Activated naive CD4-positive, alpha-beta T cell treated with anti-CD3 and anti-CD28 coated beads for 36 hours (primary cell): Measurements from ENCODE around the gene MX2. TPM values are rescaled to one million over a fixed set of nuclear protein-coding genes. Genes with fewer than 3 reads are reported as not detected.
A peak's percentile ranks its signal among the peaks of the same experiment; 100 is the strongest.

Experiments used
- CTCF ChIA-PET: fragments of 350-600 bp; sonication (Branson Sonifier 250); formaldehyde crosslinking; loops from one replicate; lab custom pipeline; 2021; ENCODE audit warnings: antibody characterized with exemption; lab: Charles Lee
- DNase-seq: peaks from one replicate; pipeline ENCODE4 v3.0.0-alpha.2; 2020
- H3K27ac Mint-ChIP-seq: one replicate; pipeline ENCODE4 v1.8.0; 2021; ENCODE audit warnings: mild to moderate bottlenecking, mixed read lengths
- H3K27me3 Mint-ChIP-seq: one replicate; pipeline ENCODE4 v1.8.0; 2021; ENCODE audit warnings: low read depth, mixed read lengths
- H3K36me3 Mint-ChIP-seq: one replicate; pipeline ENCODE4 v1.8.0; 2021; ENCODE audit warnings: low read depth, mixed read lengths
- H3K4me1 Mint-ChIP-seq: one replicate; pipeline ENCODE4 v1.8.0; 2021; ENCODE audit warnings: low read depth, mixed read lengths
- H3K4me3 Mint-ChIP-seq: one replicate; pipeline ENCODE4 v1.8.0; 2021; ENCODE audit warnings: mild to moderate bottlenecking, moderate library complexity, mixed read lengths
- H3K9me3 Mint-ChIP-seq: one replicate; pipeline ENCODE4 v1.8.0; 2021; ENCODE audit warnings: mixed read lengths
- intact Hi-C: fragments of 100-400 bp; cut with micrococcal nuclease; formaldehyde crosslinking; loops from one replicate; pipeline ENCODE4 v1.15.1; 2023
- total RNA-seq, 2 experiments: library from RNA; stranded (reverse); gene quantifications; one replicate each; pipeline ENCODE4 v1.2.3, GENCODE V29; 2021

The MX2 gene
- total RNA-seq, 2 experiments from 2014 or later, result 32.5 to 33.4 TPM

DNA sequence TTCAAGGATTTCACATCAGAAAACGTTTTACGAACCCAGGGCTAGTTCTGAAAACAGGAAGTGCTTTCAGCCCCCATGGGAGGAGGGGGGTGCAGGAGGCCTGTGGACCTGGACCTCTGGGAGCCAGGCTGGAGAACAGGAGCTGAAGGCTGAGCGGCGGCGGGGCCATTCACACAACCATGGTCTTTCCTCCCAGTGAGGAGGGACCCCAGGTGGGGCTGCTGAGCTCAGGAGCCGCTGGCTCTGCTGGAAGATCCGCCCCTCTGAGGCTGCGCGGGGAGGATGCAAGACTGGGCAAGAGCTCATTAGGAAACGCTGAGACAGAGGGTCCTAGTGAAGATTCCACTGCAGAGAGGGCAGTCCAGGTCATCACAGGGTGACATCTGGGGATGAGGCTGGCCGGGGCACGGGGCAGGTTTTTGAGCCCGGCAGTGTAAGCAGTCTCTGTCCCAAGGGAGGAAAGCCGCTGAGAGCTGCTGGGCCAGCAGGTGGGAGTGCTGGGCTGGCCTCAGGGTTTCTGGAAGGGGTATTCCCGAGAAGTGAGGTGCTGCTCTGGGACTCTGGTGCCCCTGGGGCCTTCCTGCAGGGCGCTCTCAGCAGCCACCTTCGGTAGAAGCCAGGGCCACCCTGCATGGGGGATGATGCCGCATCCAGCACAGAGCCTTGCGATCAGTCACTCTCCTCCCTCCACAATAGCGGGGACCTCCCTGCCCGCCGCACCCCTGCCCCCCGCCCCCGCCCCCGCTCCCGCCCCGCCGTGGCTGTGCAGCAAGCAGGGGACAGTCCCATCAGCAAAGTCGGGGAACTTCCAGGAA, 7.5 kb downstream of the MX2 start:
- Mint-ChIP-seq H3K4me3 (peak overlapping the region; percentile 77), H3K9me3 (no peaks in the 10 kb centered on the region), H3K27me3 (no peaks in the 10 kb centered on the region), H3K36me3 (peaks cover 3% of the 10 kb centered on the region), H3K27ac (peak overlapping the region; percentile 90), H3K4me1 (peaks cover 69% of the 10 kb centered on the region)
- CTCF ChIA-PET, result interaction anchor here (0.8 to 2.3 kb wide), 8 partner anchors 10 to 86 kb away, joined by 3 to 11 read pairs (median 4); no protein-coding TSS in a partner anchor
- intact Hi-C loops, result loop anchor here (1.0 to 10.0 kb wide), 3 partner anchors 87 to 1035 kb away; partner anchors contain the start of gene UBASH3A
- DNase-seq, result peak; percentile 69

DNA sequence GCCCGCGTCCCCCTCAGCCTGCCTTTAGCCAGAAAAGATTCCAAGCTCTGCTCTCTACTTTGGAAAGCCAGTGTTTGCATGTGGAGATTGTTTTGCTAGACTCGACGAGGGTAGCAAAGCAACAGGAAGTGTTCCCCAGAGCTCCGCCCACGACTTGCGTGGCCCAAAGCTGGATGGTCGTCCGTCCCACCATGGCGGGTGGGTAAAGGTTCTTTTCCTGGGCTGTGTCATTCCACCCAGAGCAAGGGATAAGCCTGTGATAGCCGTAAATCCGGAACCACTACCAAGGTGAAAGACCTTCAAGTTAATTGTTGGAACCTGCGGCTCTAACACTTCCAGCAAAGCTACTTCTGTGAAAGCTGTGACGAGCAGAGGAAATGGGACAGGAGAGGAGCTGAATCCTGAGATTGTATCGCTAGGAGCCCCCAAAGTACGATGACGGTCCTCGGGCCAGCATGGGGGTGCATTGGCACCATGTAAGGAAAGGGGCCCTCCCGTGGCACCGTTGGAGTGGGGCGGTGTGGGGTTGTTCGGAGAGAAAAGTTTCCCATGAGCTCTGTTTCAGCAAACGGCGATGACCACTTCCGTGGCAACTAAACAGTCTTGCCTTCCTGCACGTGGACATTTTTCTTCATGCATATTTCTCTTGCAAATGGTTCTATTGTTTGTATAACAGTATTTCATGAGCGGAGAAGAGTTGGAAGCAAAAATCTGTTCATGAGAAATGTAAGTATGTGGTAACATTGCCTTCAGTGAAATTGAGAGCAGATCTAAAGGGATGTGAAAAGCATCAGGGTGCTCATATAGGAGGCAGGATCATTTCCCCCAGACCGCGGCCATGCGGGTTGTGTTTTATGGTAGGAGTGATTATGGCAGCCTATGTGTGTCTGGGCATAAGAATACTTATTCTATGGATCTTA, 8.4 kb downstream of the MX2 start:
- Mint-ChIP-seq H3K27me3 (no peaks in the 10 kb centered on the region), H3K9me3 (no peaks in the 10 kb centered on the region), H3K4me1 (peaks cover 67% of the 10 kb centered on the region), H3K36me3 (peaks cover 3% of the 10 kb centered on the region), H3K4me3 (peak overlapping the region; percentile 77), H3K27ac (peak overlapping the region; percentile 90)
- intact Hi-C loops, result loop anchor here (1.0 to 10.0 kb wide), 4 partner anchors 8 to 1035 kb away; partner anchors contain the start of genes MX2 and UBASH3A
- peak; percentile 73 for DNase-seq
- CTCF ChIA-PET, result interaction anchor here (0.6 to 2.3 kb wide), 6 partner anchors 11 to 91 kb away, joined by 3 to 11 read pairs (median 4); no protein-coding TSS in a partner anchor

DNA sequence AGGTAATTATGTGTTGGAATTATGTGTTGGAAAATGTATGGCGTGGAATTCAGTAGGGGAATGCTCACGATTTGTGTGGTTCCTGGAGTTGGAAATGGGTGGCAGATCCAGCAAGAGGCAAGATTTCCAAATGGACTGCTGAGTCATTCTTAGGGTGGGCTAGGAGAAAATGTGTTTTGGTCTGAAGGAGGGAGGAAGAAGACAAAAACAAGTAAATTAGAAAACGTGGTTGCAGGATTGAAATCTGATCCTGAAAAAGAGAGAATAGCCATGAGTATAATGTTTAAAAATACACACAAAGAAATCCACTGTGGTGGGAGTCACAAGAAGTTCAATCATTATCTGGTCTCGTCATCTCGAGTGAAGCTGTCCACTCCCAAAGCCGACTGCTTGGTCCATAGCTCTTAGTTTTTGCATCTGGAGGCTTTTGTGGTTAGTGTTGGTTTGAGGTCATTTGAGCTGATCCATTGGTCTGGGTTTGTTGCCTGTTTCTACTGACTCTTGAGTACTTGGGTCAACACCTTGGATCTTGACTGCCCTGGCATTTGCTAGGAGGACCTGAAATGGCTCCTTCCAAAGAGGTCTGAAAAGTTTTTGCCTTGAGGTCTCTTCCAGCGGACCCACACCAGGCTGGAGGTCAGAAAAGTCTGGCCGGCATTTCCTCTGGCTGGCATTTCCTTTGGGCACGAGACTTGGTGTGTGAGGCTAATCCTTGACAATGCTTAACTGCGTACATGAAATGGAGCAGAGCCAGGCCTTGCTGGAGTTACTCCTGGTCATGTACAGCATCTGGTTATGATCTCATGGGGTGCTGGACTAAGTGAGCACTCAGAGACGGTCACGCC, 9.2 kb downstream of the MX2 start:
- DNase-seq, result no peak
- Mint-ChIP-seq H3K4me1 (peaks cover 60% of the 10 kb centered on the region), H3K27me3 (no peaks in the 10 kb centered on the region), H3K9me3 (no peaks in the 10 kb centered on the region), H3K4me3 (peak overlapping the region; percentile 77), H3K36me3 (no peaks in the 10 kb centered on the region), H3K27ac (peak overlapping the region; percentile 32)
- intact Hi-C loops, result loop anchor here (1.0 kb wide), 1 partner anchor 9 kb away; the partner anchor contains the start of gene MX2
- CTCF ChIA-PET, result interaction anchor here (0.5 to 0.7 kb wide), 2 partner anchors 91 to 145 kb away, joined by 3 to 4 read pairs; no protein-coding TSS in a partner anchor

DNA sequence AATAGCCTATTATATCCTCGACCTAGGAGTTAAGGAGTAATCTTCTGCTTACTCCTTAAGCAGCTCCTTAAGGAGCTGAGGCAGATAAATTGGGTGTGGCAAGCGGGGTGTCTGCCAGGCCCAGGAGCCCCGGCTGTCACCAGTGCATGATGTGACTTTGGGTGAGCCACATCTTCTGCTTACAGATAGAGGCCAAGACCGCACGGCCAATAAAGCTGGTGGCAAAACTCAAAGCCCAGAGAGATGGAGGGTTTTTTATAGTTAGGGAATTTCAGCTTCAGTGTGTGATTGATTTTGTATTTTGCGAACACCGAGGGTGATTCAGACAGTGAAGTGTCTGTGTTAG, 9.8 kb downstream of the MX2 start:
- peaks cover 56% of the 10 kb centered on the region for H3K4me1 Mint-ChIP-seq
- intact Hi-C loops, result no loop called here
- peaks cover under 1% of the 10 kb centered on the region for H3K36me3 Mint-ChIP-seq
- no peaks in the 10 kb centered on the region for H3K27me3 Mint-ChIP-seq
- CTCF ChIA-PET, result interaction anchor here (0.5 to 1.3 kb wide), 3 partner anchors 89 to 146 kb away, joined by 3 to 4 read pairs (median 4); no protein-coding TSS in a partner anchor
- no peak overlapping the region for H3K27ac Mint-ChIP-seq
- DNase-seq, result no peak
- no peak overlapping the region for H3K4me3 Mint-ChIP-seq
- no peaks in the 10 kb centered on the region for H3K9me3 Mint-ChIP-seq

DNA sequence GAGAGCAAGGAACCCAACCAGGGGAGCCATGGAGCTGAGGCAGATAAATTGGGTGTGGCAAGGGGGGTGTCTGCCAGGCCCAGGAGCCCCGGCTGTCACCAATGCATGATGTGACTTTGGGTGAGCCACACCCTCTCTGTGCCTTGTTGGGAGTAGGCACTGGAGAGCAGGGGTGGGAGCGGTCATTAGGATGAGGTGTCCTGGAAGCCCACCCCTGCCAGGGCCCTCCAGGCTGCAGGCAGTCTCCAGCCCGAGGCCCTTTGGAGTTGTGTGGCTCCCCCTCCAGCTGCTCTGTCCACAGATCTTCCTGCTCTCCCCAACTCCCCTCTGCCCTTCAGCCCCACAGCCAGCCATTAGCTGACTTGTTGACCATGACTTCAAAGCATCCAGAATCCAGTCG, 11.4 kb downstream of the MX2 start:
- Mint-ChIP-seq H3K27me3 (no peaks in the 10 kb centered on the region), H3K4me3 (no peak overlapping the region), H3K36me3 (peaks cover 7% of the 10 kb centered on the region), H3K27ac (no peak overlapping the region), H3K9me3 (no peaks in the 10 kb centered on the region), H3K4me1 (peaks cover 41% of the 10 kb centered on the region)
- DNase-seq, result no peak
- intact Hi-C loops, result no loop called here
- CTCF ChIA-PET, result interaction anchor here (1.1 kb wide), 1 partner anchor 88 kb away, joined by 4 read pairs; no protein-coding TSS in a partner anchor

DNA sequence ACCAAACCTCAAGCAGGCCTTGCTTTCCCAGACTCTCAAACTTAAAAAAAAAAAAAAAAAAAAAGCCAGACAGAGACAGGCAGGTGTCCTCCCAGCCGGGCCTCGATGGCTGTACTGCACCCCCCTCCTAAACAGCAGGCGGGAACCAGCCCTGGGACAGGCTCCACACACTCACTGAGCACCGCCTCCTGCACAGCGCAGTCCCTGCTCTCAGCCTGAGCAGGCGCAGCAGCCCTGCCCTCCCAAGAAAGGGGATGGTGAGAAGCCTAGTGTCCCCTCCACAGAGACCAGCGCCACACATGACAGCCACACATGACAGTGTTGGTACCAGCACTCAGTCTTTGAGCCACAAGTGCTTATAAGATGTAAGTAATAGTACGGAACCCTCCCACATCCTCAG, 11.9 kb downstream of the MX2 start:
- H3K4me3 Mint-ChIP-seq, result no peak overlapping the region

DNA sequence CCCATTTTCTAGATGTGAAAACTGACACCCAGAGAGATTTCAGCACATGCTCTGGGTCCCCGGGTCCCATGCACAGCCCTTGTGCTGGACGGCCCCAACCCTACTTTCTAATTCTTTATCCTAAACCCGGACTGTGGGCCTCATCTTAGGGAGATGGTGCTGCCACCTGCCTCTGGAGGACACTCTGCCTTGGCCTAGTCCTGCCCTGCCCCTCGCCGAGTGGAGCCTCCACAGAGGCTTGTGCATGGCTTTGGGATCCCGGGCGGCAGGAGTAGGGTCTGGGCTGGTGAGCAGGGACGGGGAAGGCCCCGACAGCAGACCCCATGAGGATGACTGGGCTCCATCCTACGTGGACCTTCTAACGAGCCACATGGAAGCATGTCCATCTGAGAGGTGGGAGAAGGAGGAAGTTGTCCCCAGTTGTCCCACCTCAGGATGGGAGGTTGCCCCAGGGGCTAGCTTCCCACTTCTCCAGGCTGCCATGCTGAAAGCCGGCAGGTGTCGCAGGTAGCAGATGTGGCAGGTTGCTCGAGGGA, 12.4 kb downstream of the MX2 start:
- Mint-ChIP-seq H3K4me3 (no peak overlapping the region), H3K27me3 (no peaks in the 10 kb centered on the region), H3K9me3 (no peaks in the 10 kb centered on the region), H3K36me3 (peaks cover 7% of the 10 kb centered on the region), H3K27ac (no peak overlapping the region), H3K4me1 (peaks cover 31% of the 10 kb centered on the region)
- CTCF ChIA-PET, result no interaction called here
- intact Hi-C loops, result no loop called here
- no peak for DNase-seq

More for the DNA sequence above, 11.9 kb downstream of the MX2 start:
- no peak for DNase-seq
- Mint-ChIP-seq H3K9me3 (no peaks in the 10 kb centered on the region), H3K27me3 (no peaks in the 10 kb centered on the region), H3K4me1 (peaks cover 36% of the 10 kb centered on the region), H3K27ac (no peak overlapping the region), H3K36me3 (peaks cover 7% of the 10 kb centered on the region)
- intact Hi-C loops, result no loop called here
- CTCF ChIA-PET, result no interaction called here

DNA sequence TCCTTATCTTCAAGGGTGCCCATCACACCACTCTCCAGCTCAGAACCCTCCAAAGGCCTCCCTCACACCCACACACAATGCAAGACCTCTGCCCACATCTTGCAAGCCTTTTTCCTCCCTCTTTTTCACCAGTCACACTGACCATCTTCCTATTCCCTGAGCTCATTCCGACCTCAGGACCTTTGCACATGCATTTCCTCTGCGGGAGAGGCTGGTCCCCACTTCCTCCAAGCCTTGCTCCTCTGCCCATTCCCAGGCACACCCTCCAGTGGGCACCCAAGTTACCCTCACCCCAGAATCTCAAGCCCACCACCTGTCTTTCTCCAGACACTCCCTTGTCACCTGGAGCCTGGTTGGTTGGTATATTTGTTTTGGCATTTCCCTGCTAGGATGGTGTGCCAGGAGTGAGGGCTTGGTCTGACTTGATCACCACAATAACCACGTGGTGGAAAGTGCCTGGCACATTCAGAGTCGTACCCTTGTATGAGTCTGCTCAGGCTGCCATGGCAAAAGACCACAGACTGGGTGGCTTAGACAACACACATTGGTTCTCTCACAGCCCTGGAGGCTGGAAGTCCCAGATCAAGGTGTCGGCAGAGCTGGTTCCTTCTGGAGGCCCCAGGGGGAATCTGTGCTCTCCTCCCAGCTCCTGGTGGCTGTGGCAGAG, 13.2 kb downstream of the MX2 start:
- peaks cover 7% of the 10 kb centered on the region for H3K36me3 Mint-ChIP-seq
- CTCF ChIA-PET, result no interaction called here
- H3K4me1 Mint-ChIP-seq, result peaks cover 28% of the 10 kb centered on the region
- peak; percentile 52 for DNase-seq
- no peak overlapping the region for H3K4me3 Mint-ChIP-seq
- no peaks in the 10 kb centered on the region for H3K9me3 Mint-ChIP-seq
- no peak overlapping the region for H3K27ac Mint-ChIP-seq
- intact Hi-C loops, result no loop called here
- H3K27me3 Mint-ChIP-seq, result no peaks in the 10 kb centered on the region

DNA sequence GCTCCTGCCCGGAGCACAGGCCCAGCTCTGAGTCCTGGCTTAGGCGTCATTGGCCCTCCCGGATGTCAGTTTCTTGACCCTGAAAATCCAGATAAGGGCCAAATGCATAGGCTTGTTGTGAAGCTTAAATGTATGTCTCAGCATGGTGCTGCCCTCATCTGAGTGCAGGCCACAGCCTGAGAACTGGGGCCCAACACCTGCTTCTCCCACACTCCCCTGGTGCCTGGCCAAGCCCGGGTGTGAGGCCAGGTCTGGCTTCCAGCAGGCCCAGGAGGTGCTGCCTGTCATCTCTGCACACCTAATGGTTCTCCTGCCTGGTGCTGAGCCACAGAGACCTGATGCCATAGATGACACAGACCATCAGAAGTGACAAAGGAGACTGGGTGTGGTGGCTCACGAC, 14.0 kb downstream of the MX2 start:
- no peaks in the 10 kb centered on the region for H3K27me3 Mint-ChIP-seq

DNA sequence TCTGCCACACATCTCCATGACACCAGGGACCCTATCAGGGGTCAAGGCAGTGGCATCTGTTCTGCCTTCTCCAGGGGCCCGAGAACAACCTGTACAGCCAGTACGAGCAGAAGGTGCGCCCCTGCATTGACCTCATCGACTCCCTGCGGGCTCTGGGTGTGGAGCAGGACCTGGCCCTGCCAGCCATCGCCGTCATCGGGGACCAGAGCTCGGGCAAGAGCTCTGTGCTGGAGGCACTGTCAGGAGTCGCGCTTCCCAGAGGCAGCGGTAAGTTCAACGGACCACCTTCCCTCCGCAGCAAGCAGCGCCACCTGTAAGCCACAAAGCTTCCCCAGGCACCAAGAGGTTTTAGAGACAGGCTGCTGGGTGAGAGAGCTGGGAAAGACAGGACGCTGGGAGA, 15.9 kb downstream of the MX2 start:
- Mint-ChIP-seq H3K27me3 (no peaks in the 10 kb centered on the region), H3K4me1 (peaks cover 9% of the 10 kb centered on the region), H3K36me3 (peaks cover 18% of the 10 kb centered on the region), H3K4me3 (no peak overlapping the region), H3K27ac (no peak overlapping the region), H3K9me3 (no peaks in the 10 kb centered on the region)
- DNase-seq, result no peak
- CTCF ChIA-PET, result no interaction called here
- intact Hi-C loops, result no loop called here

More for the DNA sequence above, 14.0 kb downstream of the MX2 start:
- Mint-ChIP-seq H3K4me1 (peaks cover 20% of the 10 kb centered on the region), H3K36me3 (peaks cover 13% of the 10 kb centered on the region), H3K27ac (no peak overlapping the region), H3K9me3 (no peaks in the 10 kb centered on the region), H3K4me3 (no peak overlapping the region)
- CTCF ChIA-PET, result no interaction called here
- no peak for DNase-seq
- intact Hi-C loops, result no loop called here

DNA sequence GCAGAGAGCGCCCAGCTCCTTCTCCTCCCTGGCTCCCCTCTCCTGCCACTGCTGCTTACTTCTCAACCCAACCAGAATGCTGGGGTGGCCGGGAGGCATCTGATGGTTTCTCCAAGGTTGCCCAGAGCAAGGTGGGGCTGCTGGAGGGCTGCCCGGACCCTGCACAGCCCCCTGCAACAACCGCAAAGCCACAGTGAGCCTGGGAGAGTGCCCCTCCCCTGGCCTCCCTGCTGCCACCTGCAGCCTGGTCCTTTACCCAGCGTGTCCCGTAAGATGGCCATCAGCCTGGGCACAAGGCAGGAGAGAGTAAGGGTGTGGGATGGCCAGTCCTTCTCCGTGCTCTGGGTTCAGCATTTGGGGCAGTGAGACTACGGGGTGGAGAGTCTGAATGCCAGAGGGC, 17.0 kb downstream of the MX2 start:
- Mint-ChIP-seq H3K27me3 (no peaks in the 10 kb centered on the region), H3K9me3 (no peaks in the 10 kb centered on the region), H3K27ac (no peak overlapping the region), H3K4me3 (no peak overlapping the region), H3K36me3 (peaks cover 18% of the 10 kb centered on the region), H3K4me1 (peaks cover 7% of the 10 kb centered on the region)
- CTCF ChIA-PET, result interaction anchor here (0.9 kb wide), 1 partner anchor 96 kb away, joined by 3 read pairs; no protein-coding TSS in a partner anchor
- DNase-seq, result no peak
- intact Hi-C loops, result no loop called here
